CD4-positive, alpha-beta memory T cell (primary cell): ENCODE measurements around the gene ATP1B3. TPM values are rescaled to one million over a fixed set of nuclear protein-coding genes. Genes with fewer than 3 reads are reported as not detected.
A peak's percentile ranks its signal among the peaks of the same experiment; 100 is the strongest.
"Not testable (repeated sequence)": the region's sequence is repeated elsewhere in the genome, so short reads cannot be mapped to it uniquely, and the experiment has no call there.

Experiments used
- CTCF ChIA-PET: fragments of 350-600 bp; sonication (Branson Sonifier 250); formaldehyde crosslinking; loops from one replicate; lab custom pipeline; 2021; ENCODE audit warnings: inconsistent platforms; ENCODE audit not compliant: partially characterized antibody; lab: Charles Lee
- POLR2A ChIA-PET: fragments of 350-600 bp; sonication (Branson Sonifier 250); formaldehyde crosslinking; loops from one replicate; lab custom pipeline; 2021; ENCODE audit not compliant: partially characterized antibody; lab: Charles Lee
- DNase-seq, 5 donors: peaks; one replicate each; pipeline versions ENCODE4 v3.0.0 to v3.0.0-alpha.2; 2020 to 2022; ENCODE audit warnings: mixed read lengths in 1 of 5
- H3K27ac ChIP-seq: one replicate; pipeline ENCODE4 v1.7.0; 2013; ENCODE audit warnings: low read depth, low read length
- H3K27me3 ChIP-seq: 2 replicates; pipeline ENCODE4 v1.7.0; 2013; ENCODE audit warnings: mild to moderate bottlenecking, low read length, moderate library complexity; ENCODE audit not compliant: insufficient read depth
- H3K36me3 ChIP-seq: 2 replicates; pipeline ENCODE4 v1.7.0; 2013; ENCODE audit warnings: mild to moderate bottlenecking, low read length, moderate library complexity; ENCODE audit not compliant: insufficient read depth
- H3K4me1 ChIP-seq: 2 replicates; pipeline ENCODE4 v1.7.0; 2013; ENCODE audit warnings: mild to moderate bottlenecking, low read length, moderate library complexity; ENCODE audit not compliant: insufficient read depth
- H3K4me3 ChIP-seq, 2 donors: one replicate each; pipeline ENCODE4 v1.7.0; 2013; ENCODE audit warnings: low read length in 2 of 2, mild to moderate bottlenecking in 1 of 2
- H3K9me3 ChIP-seq, 2 donors: one replicate each; pipeline ENCODE4 v1.7.0; 2013; ENCODE audit warnings: low read length in 2 of 2, control low read depth in 1 of 2; ENCODE audit not compliant: control insufficient read depth in 1 of 2
- H3K27ac Mint-ChIP-seq, 7 donors: one replicate each; pipeline ENCODE4 v1.8.0; 2020 to 2021; ENCODE audit warnings: mixed read lengths in 7 of 7, mild to moderate bottlenecking in 6 of 7, inconsistent platforms in 3 of 7, moderate library complexity in 3 of 7
- H3K27me3 Mint-ChIP-seq, 2 donors: one replicate each; pipeline ENCODE4 v1.8.0; 2020 to 2021; ENCODE audit warnings: mixed read lengths in 2 of 2
- H3K36me3 Mint-ChIP-seq, 2 donors: one replicate each; pipeline ENCODE4 v1.8.0; 2020 to 2021; ENCODE audit warnings: mixed read lengths in 2 of 2, inconsistent platforms in 1 of 2, mild to moderate bottlenecking in 1 of 2
- H3K4me1 Mint-ChIP-seq, 4 donors: one replicate each; pipeline ENCODE4 v1.8.0; 2020 to 2021; ENCODE audit warnings: mixed read lengths in 4 of 4, mild to moderate bottlenecking in 1 of 4
- H3K4me3 Mint-ChIP-seq, 8 donors: one replicate each; pipeline ENCODE4 v1.8.0; 2020 to 2021; ENCODE audit warnings: mixed read lengths in 8 of 8, mild to moderate bottlenecking in 7 of 8, moderate library complexity in 6 of 8, inconsistent platforms in 3 of 8
- H3K9me3 Mint-ChIP-seq, 8 donors: one replicate each; pipeline ENCODE4 v1.8.0; 2020 to 2021; ENCODE audit warnings: mixed read lengths in 8 of 8, mild to moderate bottlenecking in 5 of 8, inconsistent platforms in 3 of 8, moderate library complexity in 1 of 8
- intact Hi-C: fragments of 100-400 bp; cut with micrococcal nuclease; formaldehyde crosslinking; loops from one replicate; pipeline ENCODE4 v1.15.1; 2023
- polyA plus RNA-seq, 2 donors: library from polyadenylated mRNA; unstranded; fragments of 300-500 nt; fragmentation: Illumina TruSeq; gene quantifications; one replicate each; pipeline ENCODE4 v1.2.3, GENCODE V29; 2021
- total RNA-seq, 2 experiments: library from RNA; stranded (reverse); gene quantifications; one replicate each; pipeline ENCODE4 v1.2.3, GENCODE V29; 2021

ATP1B3 gene
- total and polyA plus RNA-seq, 4 experiments from 2014 or later, result 28.3 to 132 (median 72.5) TPM

GRCh38 chr3:141878817-141879216 is 2.4 kb downstream of the ATP1B3 start:
- H3K4me1 ChIP-seq, result peaks cover 37% of the 10 kb centered on the region
- ChIA-PET POLR2A (interaction anchor here (0.6 to 5.8 kb wide), 4 partner anchors 15 to 140 kb away, joined by 3 to 87 read pairs (median 44); partner anchors contain the start of gene RNF7), CTCF (interaction anchor here (1.4 to 3.1 kb wide), 3 partner anchors 35 to 647 kb away, joined by 3 to 13 read pairs (median 8); partner anchors contain the start of gene PXYLP1)
- H3K27ac Mint-ChIP-seq, result peak overlapping the region in 4 of 7 donors; percentile 29 to 88 (median 40)
- no peak overlapping the region for H3K4me3 ChIP-seq
- intact Hi-C loops, result loop anchor here (5.0 to 10.0 kb wide), 3 partner anchors 467 to 1123 kb away; partner anchors contain the start of genes ATR and U2SURP
- H3K27me3 ChIP-seq, result no peaks in the 10 kb centered on the region
- peak overlapping the region in 6 of 8 donors; percentile 18 to 92 (median 88) for H3K4me3 Mint-ChIP-seq
- peaks cover 32 to 57% (median 44%) of the 10 kb centered on the region in 4 donors for H3K4me1 Mint-ChIP-seq
- H3K9me3 Mint-ChIP-seq, result no peaks in the 10 kb centered on the region
- DNase-seq, result no peak
- peaks cover 0 to 1% of the 10 kb centered on the region in 2 donors for H3K27me3 Mint-ChIP-seq
- no peak overlapping the region for H3K27ac ChIP-seq
- H3K9me3 ChIP-seq, result no peaks in the 10 kb centered on the region
- peaks cover 3 to 8% of the 10 kb centered on the region in 2 donors for H3K36me3 Mint-ChIP-seq
- H3K36me3 ChIP-seq, result no peaks in the 10 kb centered on the region

- H3K27me3 Mint-ChIP-seq, result no peaks in the 10 kb centered on the region
Measured at GRCh38 chr3:141881702-141882101, 5.3 kb downstream of the ATP1B3 start.

GRCh38 chr3:141887051-141887450 is 10.6 kb downstream of the ATP1B3 start:
- H3K27me3 Mint-ChIP-seq, result no peaks in the 10 kb centered on the region
- no peak overlapping the region for H3K4me3 ChIP-seq
- no peak for DNase-seq
- ChIA-PET CTCF (interaction anchor here (1.1 to 2.7 kb wide), 2 partner anchors 12 to 26 kb away, joined by 5 to 12 read pairs; no protein-coding TSS in a partner anchor), POLR2A (interaction anchor here (3.1 kb wide), 1 partner anchor 10 kb away, joined by 16 read pairs; the partner anchor contains the start of gene ATP1B3)
- H3K36me3 ChIP-seq, result no peaks in the 10 kb centered on the region
- peaks cover 3% of the 10 kb centered on the region for H3K4me1 ChIP-seq
- H3K4me3 Mint-ChIP-seq, result no peak overlapping the region
- no peak overlapping the region for H3K27ac Mint-ChIP-seq
- intact Hi-C loops, result no loop called here
- H3K36me3 Mint-ChIP-seq, result peaks cover 6 to 30% of the 10 kb centered on the region in 2 donors
- no peak overlapping the region for H3K27ac ChIP-seq
- H3K9me3 ChIP-seq, result no peaks in the 10 kb centered on the region
- H3K4me1 Mint-ChIP-seq, result peaks cover 17 to 29% (median 22%) of the 10 kb centered on the region in 4 donors
- H3K9me3 Mint-ChIP-seq, result peaks cover 0 to 3% (median 0%) of the 10 kb centered on the region in 8 donors
- no peaks in the 10 kb centered on the region for H3K27me3 ChIP-seq

More at GRCh38 chr3:141881702-141882101, 5.3 kb downstream of the ATP1B3 start:
- Histone ChIP-seq H3K4me1 (peaks cover 31% of the 10 kb centered on the region), H3K36me3 (no peaks in the 10 kb centered on the region), H3K27ac (no peak overlapping the region), H3K9me3 (no peaks in the 10 kb centered on the region), H3K27me3 (no peaks in the 10 kb centered on the region), H3K4me3 (no peak overlapping the region)
- DNase-seq, result no peak
- POLR2A ChIA-PET, result interaction anchor here (1.6 kb wide), 1 partner anchor 143 kb away, joined by 5 read pairs; the partner anchor contains the start of gene RNF7
- Mint-ChIP-seq H3K4me3 (peak overlapping the region in 3 of 8 donors; percentile 6 to 57 (median 44)), H3K9me3 (no peaks in the 10 kb centered on the region), H3K36me3 (peaks cover 6 to 14% of the 10 kb centered on the region in 2 donors), H3K4me1 (peaks cover 36 to 60% (median 48%) of the 10 kb centered on the region in 4 donors), H3K27ac (no peak overlapping the region)
- intact Hi-C loops, result no loop called here
- CTCF ChIA-PET, result no interaction called here

- H3K4me3 Mint-ChIP-seq, H3K9me3 ChIP-seq, H3K27me3 Mint-ChIP-seq, intact Hi-C loops, H3K27me3 ChIP-seq, POLR2A ChIA-PET, H3K4me1 ChIP-seq, H3K27ac ChIP-seq, DNase-seq, H3K27ac Mint-ChIP-seq, H3K9me3 Mint-ChIP-seq, CTCF ChIA-PET, H3K36me3 ChIP-seq, H3K4me3 ChIP-seq: not testable (repeated sequence)
- H3K4me1 Mint-ChIP-seq, result peaks cover 16 to 28% (median 23%) of the 10 kb centered on the region in 4 donors
- H3K36me3 Mint-ChIP-seq, result peaks cover 6 to 27% of the 10 kb centered on the region in 2 donors
Measured at GRCh38 chr3:141888548-141888947, 12.1 kb downstream of the ATP1B3 start.

GRCh38 chr3:141894524-141895176 is 18.2 kb downstream of the ATP1B3 start:
- Mint-ChIP-seq H3K36me3 (peaks cover 14 to 25% of the 10 kb centered on the region in 2 donors), H3K4me1 (peaks cover 11 to 17% (median 11%) of the 10 kb centered on the region in 4 donors), H3K27me3 (no peaks in the 10 kb centered on the region), H3K4me3 (no peak overlapping the region), H3K9me3 (peaks cover 0 to 9% (median 3%) of the 10 kb centered on the region in 8 donors), H3K27ac (peak overlapping the region in 1 of 7 donors; percentile 75)
- CTCF ChIA-PET, result interaction anchor here (1.5 kb wide), 1 partner anchor 9 kb away, joined by 6 read pairs; no protein-coding TSS in a partner anchor
- no peaks in the 10 kb centered on the region for H3K36me3 ChIP-seq
- POLR2A ChIA-PET, result interaction anchor here (1.0 to 1.7 kb wide), 2 partner anchors 16 to 19 kb away, joined by 3 to 5 read pairs; no protein-coding TSS in a partner anchor
- H3K27me3 ChIP-seq, result no peaks in the 10 kb centered on the region
- peaks cover 6% of the 10 kb centered on the region for H3K4me1 ChIP-seq
- H3K4me3 ChIP-seq, result no peak overlapping the region
- no peak overlapping the region for H3K27ac ChIP-seq
- H3K9me3 ChIP-seq, result no peaks in the 10 kb centered on the region
- DNase-seq, result no peak
- intact Hi-C loops, result no loop called here

GRCh38 chr3:141895731-141896130 is 19.3 kb downstream of the ATP1B3 start:
- Mint-ChIP-seq H3K36me3 (peaks cover 20 to 32% of the 10 kb centered on the region in 2 donors), H3K9me3 (peaks cover 0 to 16% (median 10%) of the 10 kb centered on the region in 8 donors)
- POLR2A ChIA-PET, result no interaction called here

GRCh38 chr3:141898908-141899307 is 22.5 kb downstream of the ATP1B3 start:
- no peaks in the 10 kb centered on the region for H3K27me3 Mint-ChIP-seq
- H3K4me1 Mint-ChIP-seq, result peaks cover under 1 to 13% (median 8%) of the 10 kb centered on the region in 4 donors
- no peak overlapping the region for H3K27ac ChIP-seq
- H3K9me3 ChIP-seq, result peaks cover 0 to 10% of the 10 kb centered on the region in 2 donors
- H3K36me3 Mint-ChIP-seq, result peaks cover 22 to 32% of the 10 kb centered on the region in 2 donors
- H3K36me3 ChIP-seq, result no peaks in the 10 kb centered on the region
- no peaks in the 10 kb centered on the region for H3K27me3 ChIP-seq
- ChIA-PET CTCF (no interaction called here), POLR2A (no interaction called here)
- no peak for DNase-seq
- H3K4me1 ChIP-seq, result no peaks in the 10 kb centered on the region
- H3K9me3 Mint-ChIP-seq, result peaks cover 0 to 23% (median 11%) of the 10 kb centered on the region in 8 donors
- intact Hi-C loops, result no loop called here
- no peak overlapping the region for H3K4me3 Mint-ChIP-seq
- H3K4me3 ChIP-seq, result no peak overlapping the region
- H3K27ac Mint-ChIP-seq, result no peak overlapping the region

More at GRCh38 chr3:141895731-141896130, 19.3 kb downstream of the ATP1B3 start:
- Histone ChIP-seq H3K4me1 (peaks cover 6% of the 10 kb centered on the region), H3K36me3 (no peaks in the 10 kb centered on the region), H3K27ac (no peak overlapping the region), H3K9me3 (peaks cover 0 to 10% of the 10 kb centered on the region in 2 donors), H3K27me3 (no peaks in the 10 kb centered on the region), H3K4me3 (no peak overlapping the region)
- Mint-ChIP-seq H3K4me1 (peaks cover 11 to 15% (median 12%) of the 10 kb centered on the region in 4 donors), H3K27me3 (no peaks in the 10 kb centered on the region), H3K27ac (peak overlapping the region in 1 of 7 donors; percentile 36), H3K4me3 (no peak overlapping the region)
- CTCF ChIA-PET, result interaction anchor here (2.3 kb wide), 1 partner anchor 17 kb away, joined by 8 read pairs; no protein-coding TSS in a partner anchor
- intact Hi-C loops, result no loop called here
- DNase-seq, result no peak
